HEK293 (cell line): ENCODE results near the gene ZNF408.

Experiments used
- CTCF ChIP-seq: fragments of 450-650 bp; formaldehyde crosslinking; IDR thresholded peaks from 2 replicates; pipeline ENCODE4 v1.5.1; 2016; ENCODE audit warnings: missing biosample characterization, missing genetic modification characterization
- KLF8 ChIP-seq: fragments of 450-650 bp; formaldehyde crosslinking; IDR thresholded peaks from 2 replicates; pipeline ENCODE4 v1.5.1; 2016; ENCODE audit warnings: missing biosample characterization, missing genetic modification characterization
- MEIS1 ChIP-seq: sonication (generic); formaldehyde crosslinking; IDR thresholded peaks from 2 replicates; pipeline ENCODE4 v1.8.1; 2022; ENCODE audit warnings: missing genetic modification reagents, mild to moderate bottlenecking, borderline replicate concordance
- ZNF138 ChIP-seq: fragments of 450-650 bp; formaldehyde crosslinking; IDR thresholded peaks from 2 replicates; pipeline ENCODE4 v1.5.1; 2016; ENCODE audit warnings: missing biosample characterization, missing genetic modification characterization, borderline replicate concordance
- ZNF624 ChIP-seq: fragments of 450-650 bp; formaldehyde crosslinking; IDR thresholded peaks from 2 replicates; pipeline ENCODE4 v1.5.1; 2017; ENCODE audit warnings: missing biosample characterization, missing genetic modification characterization

GRCh38 chr11:46747150-46747549 is 46.3 kb downstream of the ZNF408 start:
- TF ChIP-seq MEIS1 (CRISPR knock-in tag) (no peak), ZNF624 (tag by site-specific recombination) (no peak), ZNF138 (tag by site-specific recombination) (no peak), CTCF (tag by site-specific recombination) (no peak), KLF8 (tag by site-specific recombination) (no peak)
